HG02678 (cell line): ENCODE results near the gene ZNF750.

ENCODE experiments used
- ATAC-seq: cut with Tn5 transposase; IDR thresholded peaks from one replicate; pipeline ENCODE4 v1.9.1; 2021; ENCODE audit warnings: mild to moderate bottlenecking, moderate library complexity; ENCODE audit not compliant: unreplicated experiment

ZNF750 gene

DNA sequence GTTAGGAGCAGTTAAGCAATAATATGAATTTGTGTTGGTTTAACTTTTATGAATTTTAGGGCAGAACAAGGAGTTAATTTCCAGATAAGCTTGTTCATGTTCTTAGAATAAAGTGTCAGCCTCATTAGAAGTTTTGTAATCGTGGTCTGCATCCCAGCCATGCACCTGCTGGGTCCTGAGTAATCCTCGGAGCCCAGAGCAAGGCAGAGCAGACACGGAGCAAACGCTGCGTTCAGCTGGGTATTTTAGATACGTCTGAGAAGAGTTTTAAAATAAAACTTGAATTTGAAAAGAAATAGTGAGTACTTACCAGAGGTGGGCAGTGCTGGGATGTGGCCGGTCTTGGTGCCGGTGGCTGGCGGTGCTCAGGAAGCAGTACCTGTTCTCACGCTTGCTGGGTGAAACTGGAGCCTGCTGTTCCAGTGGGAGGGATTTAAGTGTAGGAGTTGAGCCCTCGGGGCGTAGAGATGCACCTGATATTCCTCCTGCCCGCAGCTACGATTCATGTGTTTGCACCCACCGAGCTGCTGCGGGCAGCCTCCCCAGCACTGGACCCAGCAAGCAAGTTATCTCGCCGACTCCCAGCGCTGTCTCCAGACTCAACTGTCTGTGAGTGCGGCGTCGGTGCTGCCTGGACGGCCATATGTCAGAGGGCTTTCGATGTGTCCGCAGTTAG, at the start of gene ZNF750:
Gene ZNF750, minus strand, starts transcription at position 406 of the 676 bp plus-strand sequence. CDS start 7,568 bp downstream, outside the sequence.
- ATAC-seq: no peak

DNA sequence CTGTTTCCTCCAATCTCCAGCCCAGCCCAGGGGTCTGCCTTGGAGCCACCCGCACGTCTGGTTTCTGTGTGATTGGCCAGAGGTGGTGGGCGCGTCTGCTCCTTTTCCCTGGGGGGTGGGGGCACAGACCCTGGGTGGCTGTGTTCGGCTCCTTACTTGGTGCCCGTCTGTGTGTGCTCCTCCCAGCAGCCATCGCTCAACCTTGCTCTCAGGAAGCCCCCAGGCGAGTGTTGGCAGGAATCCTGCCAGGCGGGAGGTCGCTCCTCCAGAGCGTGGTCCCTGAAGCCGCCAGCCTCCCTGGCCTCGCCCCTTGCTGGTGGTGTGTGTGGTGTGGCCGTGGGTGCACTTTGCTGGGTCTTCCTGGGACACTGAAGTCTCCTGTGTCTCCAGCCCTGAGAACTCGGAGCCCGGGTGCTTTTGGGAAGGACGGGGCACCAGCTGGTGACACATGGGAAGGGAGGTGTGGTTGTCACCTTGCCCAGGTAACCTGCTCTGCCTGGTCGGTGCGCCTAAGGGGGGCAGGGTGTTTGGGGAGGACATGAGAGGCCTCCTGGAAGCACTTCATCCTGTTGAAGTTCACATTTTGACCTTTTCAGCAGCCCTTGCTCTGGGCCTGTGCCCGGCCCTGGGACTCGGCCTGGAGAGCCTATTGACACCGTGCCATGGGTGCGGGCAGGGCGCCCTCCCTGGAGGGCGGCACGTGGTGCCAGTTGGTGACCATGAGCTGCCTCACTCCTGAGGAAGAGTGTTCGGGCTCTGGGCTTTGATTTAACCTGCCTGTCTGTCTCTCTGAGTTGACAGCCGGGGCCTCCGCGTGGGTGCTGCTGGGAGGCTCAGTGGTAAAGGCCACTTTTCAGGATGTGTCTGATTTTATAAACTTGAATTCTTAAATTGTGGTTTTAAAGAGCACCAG, 49.0 kb upstream of the ZNF750 start:
- ATAC-seq: no peak

DNA sequence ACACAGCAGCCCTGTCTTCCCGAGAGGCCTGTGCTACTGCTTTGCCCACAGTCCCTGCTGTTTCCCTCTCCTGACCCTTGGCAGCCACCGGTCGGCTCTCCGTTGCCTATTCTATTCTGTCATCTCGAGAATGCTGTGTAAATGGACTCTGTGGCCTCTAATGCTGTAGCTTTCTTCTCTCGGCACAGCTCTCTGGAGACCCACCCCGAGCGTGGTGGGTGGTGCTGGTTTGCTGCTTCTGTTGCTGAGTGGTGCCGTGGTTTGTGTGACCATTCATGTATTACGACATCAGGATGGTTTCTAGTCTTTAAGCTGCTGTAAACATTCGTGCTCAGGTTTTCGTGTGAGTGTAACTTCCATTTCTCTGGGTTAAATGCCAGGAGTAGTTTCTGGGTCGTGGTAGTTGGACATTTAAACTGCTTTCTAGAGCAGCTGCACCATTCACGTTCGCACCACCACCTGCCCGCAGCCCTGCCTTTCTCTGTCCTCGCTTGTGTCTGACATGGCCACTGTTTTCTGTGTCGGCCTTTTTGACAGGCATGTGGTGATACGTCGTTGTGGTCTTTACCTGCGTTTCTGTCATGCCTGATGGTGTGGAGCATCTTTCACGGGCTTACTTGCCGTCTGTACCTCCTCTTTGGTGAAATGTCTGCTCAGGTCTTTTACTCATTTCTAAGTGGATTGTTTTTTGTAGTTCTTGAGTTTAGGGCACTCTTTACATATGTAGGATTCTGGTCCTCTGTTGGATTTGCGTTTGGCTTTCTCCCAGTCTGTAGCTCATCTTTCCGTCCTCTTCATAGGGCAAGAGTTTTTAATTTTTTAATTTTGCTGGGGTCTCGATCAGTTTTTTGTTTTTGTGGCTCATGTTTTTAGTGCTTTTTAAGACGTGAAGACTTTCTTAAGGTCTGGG, 47.7 kb upstream of the ZNF750 start:
- no peak for ATAC-seq

DNA sequence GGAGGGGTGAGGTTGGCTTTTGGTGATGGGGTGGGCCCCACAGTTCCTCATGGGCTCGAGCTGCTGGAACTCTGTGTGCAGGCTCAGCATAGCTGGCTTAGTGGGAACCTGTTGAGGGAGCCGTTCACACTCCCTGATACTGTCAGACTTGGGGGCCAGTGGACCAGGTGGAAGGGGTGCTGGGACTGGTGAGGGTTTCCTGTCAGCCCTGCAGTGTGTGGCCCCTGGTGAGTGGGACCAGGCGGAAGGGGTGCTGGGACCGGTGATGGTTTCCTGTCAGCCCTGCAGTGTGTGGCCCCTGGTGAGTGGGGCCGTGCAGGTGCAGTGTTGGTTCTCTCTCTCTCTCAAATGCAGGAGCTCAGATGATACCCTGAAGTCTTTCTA, 45.1 kb upstream of the ZNF750 start:
- ATAC-seq: peak; percentile 48

DNA sequence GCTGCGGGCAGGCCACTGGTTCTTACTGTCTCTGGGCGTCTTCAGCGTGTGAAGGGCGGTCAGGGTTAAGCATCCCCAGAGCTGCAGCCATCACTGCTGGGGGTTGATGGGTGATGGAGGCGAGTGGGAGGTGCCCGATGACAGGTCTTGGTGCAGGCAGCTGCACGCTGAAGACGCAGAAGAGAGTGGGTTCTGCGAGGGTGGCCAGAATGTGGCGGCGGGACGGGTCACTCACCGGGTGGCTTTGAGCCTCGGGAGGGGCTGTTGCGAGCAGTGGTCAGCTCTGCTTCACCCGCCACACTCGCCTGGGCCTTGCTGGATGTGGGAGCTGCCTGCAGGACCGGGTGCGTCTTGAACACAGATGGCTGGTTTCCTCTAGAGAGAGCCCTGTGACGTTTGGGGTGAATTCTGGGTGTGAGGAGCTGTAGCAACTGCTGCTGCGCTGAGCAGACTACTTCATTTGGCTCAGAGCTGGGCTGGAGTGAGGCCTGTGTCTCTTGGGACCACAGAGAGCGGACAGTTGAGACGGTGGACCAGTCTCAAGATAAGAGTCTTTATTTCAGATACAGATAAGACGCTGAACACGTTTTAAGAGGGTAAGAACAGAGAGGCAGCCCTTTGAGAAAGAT, 44.6 kb upstream of the ZNF750 start:
- no peak for ATAC-seq

DNA sequence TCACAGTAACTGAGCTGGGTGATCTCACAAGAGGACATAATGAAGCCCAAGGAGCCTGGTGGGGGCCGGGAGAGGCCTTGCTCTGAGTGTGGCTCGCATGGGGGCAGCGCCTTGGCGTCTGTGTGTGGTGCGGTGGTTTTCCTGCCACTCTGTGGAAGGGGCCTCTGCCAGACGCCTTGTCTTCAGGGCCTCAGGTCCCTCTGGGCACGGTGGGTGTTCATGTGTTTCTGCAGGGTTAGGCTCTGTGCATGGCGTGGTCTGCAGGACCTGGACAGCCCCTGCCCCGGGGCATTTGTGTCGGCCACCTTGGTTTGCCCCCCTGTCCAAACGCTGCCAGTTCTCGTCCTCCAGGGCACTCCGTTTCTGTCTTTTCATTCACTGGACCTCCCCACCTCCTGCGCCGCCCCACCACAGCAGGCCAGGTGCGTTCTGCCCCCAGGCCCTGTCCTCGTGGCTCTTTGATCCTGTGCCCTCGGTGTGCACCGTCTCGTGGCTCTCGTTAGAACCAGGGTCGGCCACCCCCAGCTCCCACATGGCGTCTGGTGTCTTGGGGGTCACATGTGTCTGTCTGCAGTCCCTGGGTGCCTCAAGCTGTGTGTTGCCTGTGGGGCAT, 43.7 kb upstream of the ZNF750 start:
- ATAC-seq: no peak

DNA sequence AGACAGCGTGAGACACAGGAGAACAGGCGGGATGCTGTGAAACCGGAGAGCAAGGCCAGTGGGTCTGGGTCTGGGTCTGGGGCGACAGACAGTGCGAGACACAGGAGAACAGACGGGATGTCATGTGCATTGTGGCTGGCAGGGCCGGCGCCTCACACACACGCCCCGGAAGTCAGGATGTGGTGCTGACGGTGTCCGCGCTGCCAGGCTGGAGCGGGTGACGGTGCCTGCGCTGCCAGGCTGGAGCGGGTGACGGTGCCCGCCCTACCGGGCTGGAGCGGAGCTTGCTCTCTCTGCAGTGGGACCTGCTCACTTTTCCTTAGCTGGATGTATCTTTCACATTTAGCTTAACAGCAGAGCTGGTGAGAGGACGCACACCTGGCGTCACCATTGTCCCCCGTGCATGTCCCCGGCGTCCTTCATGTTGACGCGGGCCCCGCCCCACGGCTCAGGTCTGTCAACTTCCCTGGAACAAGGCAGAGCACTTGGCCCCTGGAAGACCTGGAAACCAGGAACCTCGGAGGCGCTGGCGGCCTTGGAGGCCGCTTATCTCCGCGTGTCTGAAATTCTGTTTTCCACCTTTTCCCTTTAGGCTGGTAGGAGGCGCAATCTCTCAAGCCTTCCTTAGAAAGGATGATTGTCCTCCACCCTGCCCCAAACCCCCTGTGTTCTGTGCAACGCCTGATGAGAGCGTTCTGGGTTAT, 43.0 kb upstream of the ZNF750 start:
- ATAC-seq: no peak

DNA sequence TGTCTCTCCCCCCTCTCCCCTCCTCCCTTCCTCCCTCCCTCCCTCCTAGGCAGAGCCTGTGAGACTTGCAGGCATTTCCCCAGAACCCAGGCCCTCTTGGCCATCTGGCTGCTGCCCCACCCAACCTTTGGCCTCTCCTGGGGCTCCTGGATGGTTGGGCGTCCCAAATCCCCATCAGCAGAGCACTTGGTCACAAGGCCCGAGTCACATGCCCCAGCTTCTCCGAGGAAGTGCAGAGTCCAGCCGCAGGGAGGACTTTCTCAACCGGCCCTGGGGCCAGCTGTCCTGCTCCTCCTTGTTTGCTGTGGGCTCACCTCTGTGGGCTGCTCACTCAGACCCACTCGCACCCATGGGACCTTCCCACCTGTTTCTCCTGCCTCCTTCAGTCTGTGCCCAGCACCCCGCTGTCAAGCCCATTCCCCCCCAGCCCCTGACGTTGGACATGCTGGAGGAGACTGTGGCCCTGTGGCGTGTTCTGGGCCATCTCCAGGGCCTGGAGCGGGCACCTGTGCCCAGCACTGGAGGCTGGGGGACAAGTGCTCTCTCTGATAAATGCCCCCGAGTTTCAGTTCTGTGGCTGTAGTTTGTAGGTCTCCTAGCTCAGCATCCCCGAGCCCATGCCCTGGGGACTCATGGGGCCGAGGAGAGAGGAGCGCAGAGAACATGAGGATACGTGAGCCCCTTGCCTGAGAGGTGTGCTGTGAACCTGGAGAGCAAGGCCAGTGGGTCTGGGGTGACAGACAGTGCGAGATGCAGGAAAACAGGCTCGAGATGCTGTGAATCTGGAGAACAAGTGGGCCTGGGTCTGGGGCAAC, 42.3 kb upstream of the ZNF750 start:
- no peak for ATAC-seq

DNA sequence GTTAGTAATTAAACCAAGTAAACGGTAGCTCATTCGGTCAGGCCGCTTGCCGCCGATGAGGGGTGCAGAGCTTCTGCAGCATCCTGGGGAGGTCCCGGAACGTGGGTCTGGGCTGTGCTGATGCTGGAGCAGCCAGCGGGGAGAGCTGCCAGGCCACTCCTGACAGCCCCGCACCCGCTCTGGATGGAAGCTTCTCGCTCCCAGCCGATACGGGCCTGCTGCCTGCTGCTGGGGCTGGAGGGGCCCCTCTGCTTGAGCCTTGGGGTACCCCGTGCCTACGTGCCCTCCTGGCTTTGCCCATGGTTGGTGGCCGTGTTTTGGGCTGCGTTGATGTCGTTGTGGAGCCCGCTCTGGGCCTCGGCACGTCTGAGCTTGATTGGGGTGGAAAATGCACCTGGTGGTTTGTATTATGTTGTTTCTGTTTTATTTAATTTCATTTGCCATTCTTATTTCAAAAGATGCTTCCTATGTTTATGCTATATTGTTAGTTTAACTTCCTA, 41.6 kb upstream of the ZNF750 start:
- no peak for ATAC-seq

DNA sequence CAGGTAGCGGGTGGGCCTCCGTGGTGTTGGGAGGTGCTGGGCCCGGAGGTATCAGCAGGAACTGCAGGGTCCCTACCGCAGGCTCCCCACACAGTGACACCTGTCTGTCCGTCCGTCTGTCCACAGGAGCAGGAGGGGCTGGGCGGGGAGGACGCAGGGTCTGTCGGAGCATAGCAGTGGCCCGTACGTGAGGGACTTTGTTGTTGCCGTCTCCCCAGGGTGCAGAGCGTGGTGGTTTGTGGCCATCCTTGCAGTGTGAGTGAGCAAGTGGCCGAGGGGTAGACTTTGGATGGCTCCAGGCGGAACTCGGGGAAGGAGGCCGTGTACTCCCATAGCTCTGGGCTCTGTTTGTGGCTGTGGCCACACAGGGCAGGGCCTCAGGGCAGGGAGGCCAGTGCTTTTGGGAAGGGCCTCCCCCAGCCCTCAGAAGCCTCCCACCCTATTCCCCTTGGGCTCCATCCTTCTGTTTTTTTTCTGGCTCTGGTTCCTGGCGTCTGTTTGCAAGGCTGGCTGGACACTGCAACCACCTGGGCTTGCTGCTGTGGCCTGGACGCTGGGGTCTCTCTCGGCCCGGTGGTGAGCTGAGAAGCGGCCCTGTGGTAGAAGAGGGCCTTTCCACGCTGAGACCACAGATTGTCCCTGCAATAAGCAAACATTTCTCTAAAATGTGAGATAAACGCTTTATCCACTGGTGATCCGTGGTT, 41.0 kb upstream of the ZNF750 start:
- ATAC-seq: no peak

DNA sequence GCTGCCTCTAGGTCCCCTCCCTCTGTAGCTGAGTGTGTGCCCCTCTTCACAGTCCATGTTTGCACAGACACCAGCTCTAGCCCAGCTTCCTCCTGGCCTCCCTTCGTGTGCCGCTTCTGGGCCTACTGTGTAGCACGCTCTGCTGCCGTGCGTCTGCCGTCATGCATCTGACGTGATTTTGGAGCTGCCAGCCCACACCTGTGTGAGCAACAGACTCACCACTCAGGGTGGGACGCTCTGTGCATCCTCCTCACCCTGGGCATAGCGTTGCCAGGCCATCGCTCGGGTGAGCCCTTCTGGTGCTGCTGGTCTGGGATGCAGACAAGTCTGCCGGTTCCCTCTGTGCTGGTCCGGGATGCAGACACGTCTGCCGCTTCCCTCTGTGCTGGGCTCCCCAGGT, 39.4 kb upstream of the ZNF750 start:
- ATAC-seq: no peak

DNA sequence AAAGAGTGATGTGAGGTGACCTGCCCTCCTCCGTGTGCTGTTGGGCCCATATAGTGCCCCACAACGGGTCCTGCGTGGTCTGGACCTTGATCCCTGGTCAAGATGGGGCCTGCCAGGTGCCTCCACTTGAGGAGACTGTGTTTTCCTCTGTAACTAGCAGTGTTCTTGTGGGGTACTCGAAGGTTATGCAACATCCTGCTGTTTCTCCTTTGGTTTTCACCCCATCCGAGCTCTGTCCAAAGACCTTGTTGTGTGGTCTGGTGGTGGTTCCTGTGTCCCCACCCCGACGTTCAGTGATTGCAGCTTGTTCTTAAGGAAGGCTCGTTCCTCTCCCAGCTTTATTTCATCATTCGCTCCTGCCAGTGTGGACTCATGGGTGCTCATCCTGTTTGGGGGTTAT, 38.7 kb upstream of the ZNF750 start:
- no peak for ATAC-seq

DNA sequence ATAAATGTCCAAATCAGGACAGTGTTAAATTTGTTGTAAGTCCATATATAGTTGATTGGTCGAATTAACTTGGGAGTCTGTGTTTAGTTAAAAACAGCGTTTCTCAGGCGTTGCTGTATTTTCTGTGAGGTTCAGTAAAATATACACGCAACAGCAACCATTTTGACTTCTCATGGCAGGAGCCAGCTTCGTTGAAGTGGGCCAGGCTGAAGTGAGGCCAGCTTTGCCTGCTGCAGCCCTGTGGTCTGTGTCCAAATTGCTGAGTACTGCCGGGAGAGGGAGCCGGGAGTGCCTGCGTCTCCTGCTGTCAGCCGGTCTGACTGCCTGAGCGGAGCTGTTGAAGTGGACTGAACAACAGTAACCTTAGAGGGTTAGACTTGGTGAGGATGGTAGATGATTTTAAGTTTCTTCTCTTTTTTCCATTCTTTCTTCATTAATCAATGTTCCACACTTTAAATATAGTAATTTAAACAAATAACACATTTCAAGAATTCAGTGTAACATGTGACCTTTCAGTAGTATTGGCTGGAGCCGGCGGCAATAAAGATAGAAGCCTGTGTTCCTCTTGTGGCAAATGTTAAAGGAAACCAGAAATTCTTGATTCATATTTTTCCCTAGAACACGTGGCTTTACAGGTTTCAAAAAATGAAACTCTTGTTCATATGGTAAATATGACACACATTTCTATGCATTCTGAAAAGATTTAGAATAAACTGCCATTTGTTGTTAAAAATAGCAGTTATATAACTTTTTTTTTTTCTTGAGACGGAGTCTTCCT, 37.0 kb upstream of the ZNF750 start:
- ATAC-seq: no peak

DNA sequence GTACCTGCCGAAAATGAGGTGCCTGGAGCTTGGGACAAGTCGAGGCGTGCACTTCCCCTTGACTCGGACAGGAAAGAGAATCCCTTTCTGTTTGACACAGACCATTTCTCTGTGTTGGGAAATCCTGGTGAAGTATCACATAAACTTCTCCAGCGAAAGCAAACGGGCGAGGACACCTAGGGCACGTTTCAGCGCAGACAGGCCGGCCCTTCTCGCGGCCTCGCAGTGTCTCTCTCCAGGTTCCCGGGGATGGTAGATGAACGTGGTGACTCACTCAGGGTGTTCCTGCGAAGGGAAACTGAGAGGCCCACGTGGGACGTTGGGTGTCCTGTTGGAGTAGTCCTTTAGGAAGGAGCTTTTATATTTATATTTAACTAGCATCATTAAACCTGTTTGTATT, 36.3 kb upstream of the ZNF750 start:
- ATAC-seq: no peak

DNA sequence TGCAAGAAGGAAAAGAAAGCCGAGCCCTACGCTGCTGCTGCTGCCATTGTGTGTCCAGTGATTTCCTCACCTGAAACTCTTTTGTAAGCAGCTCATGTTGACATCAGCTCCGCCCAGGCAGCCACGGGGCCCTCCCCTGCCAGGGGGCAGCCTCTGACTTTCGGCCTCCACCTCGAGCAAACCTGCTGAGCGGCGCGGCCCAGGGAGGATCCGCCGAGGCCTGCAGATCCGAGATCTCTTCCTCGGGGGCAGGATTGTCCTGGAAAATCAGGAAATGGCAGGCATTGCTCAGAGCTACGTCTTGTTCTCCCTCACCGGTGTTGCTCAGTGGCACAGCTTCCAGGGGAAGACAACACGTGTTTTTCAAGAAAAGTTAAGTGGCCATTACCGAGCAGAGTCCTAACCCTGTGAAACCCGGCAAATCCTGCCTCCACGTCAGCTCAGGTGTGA, 35.6 kb upstream of the ZNF750 start:
- ATAC-seq: no peak

DNA sequence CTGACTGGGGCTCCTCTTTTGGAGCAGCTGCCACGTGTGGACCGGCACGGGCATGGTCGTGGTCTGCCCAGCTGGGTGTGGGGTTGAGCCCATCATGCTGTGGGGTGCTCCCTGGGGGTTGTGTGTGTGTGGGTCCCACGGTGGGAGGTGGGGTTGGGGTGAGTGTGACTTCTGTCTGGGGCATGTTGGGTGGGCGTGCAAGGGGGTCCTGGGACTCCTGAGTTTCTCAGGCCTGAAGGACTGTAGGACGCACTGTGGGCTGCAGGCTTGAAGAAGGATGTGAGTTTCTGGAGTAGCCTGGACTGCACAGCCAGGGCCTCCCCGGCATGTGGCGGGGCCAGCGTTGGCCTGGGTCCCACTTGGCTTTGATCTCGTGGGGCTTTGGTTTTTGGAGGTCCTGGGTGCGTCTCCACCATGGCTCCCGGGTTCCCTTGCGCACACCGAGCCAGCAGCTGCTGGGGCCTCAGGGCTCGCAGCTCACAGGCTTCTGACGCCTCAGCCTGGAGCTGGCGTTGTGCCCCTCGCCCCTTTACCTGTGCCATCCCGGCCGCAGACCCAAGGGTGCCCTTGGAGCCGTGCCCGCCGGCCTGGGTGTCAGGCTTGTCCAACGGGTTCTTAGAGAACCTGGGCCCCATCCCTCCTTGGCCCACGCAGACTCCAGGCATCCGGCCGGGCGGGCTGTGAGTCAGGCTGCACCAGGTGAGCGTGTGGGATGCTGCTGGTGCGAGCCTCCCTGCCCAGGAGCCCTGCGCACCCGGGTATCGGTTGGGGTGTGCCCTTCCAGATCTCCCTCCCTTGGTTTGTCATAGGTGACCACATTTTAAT, 34.4 kb upstream of the ZNF750 start:
- ATAC-seq: no peak
